Stomach (tissue), 9 donors: ENCODE measurements around the gene DDT. TPM values are rescaled to one million over a fixed set of nuclear protein-coding genes. Genes with fewer than 3 reads are reported as not detected.

Experiments
- DNase-seq, 2 donors: peaks; one replicate each; pipeline versions ENCODE4 v3.0.0 to v3.0.0-alpha.2; 2013 to 2019
- H3K27ac ChIP-seq, 5 donors: fragments of 200-600 bp in 4 of 5; sonication (generic) in 4 of 5; one replicate each; pipeline ENCODE4 v1.5.1; 2013 to 2019; ENCODE audit warnings: mild to moderate bottlenecking in 1 of 5, moderate library complexity in 1 of 5
- H3K27me3 ChIP-seq, 3 donors: fragments of 200-600 bp; sonication (generic); one replicate each; pipeline ENCODE4 v1.5.1; 2017 to 2019; ENCODE audit warnings: mixed run types in 1 of 3
- H3K36me3 ChIP-seq, 4 donors: fragments of 200-600 bp; sonication (generic); 1 replicate in 3 of 4; 2 replicates in 1 of 4; pipeline ENCODE4 v1.5.1; 2016 to 2019
- H3K4me1 ChIP-seq, 4 donors: fragments of 200-600 bp; sonication (generic); one replicate each; pipeline ENCODE4 v1.5.1; 2016 to 2019
- H3K4me3 ChIP-seq, 4 donors: fragments of 200-600 bp; sonication (generic) in 3 of 4; one replicate each; pipeline ENCODE4 v1.5.1; 2016 to 2019; ENCODE audit warnings: mild to moderate bottlenecking in 1 of 4
- H3K9me3 ChIP-seq, 4 donors: fragments of 200-600 bp; sonication (generic); one replicate each; pipeline ENCODE4 v1.5.1; 2016 to 2019
- EP300 ChIP-seq: sonication (generic); formaldehyde crosslinking; IDR thresholded peaks from one replicate; pipeline ENCODE4 v1.6.1; 2017; ENCODE audit warnings: antibody characterized with exemption
- POLR2A ChIP-seq, 4 donors: fragments of 450-650 bp; IDR thresholded peaks; one replicate each; pipeline ENCODE4 v1.6.1; 2016; ENCODE audit warnings: antibody characterized with exemption in 4 of 4, control low read depth in 2 of 4, mild to moderate bottlenecking in 1 of 4, moderate library complexity in 1 of 4
- POLR2AphosphoS5 ChIP-seq, 3 donors: sonication (generic); formaldehyde crosslinking; IDR thresholded peaks; one replicate each; pipeline ENCODE4 v1.6.1; 2016; ENCODE audit warnings: antibody characterized with exemption in 3 of 3
- WGBS, 5 donors: extraction: QIAGEN DNeasy Blood & Tissue Kit in 3 of 5; methylation state at CpG; one replicate each; pipeline versions ENCODE4 v1.1.5 to v1.1.7; 2013 to 2018; 5-methylcytosine and 5-hydroxymethylcytosine counted together
- intact Hi-C: fragments of 100-400 bp; cut with DNase I; formaldehyde crosslinking; loops from one replicate; pipeline ENCODE4 v1.15.1; 2023; ENCODE audit warnings: low total_unique reads
- polyA plus RNA-seq, 3 donors: library from polyadenylated mRNA; stranded (reverse); fragments of 200-250 nt; gene quantifications; one replicate each; pipeline ENCODE4 v1.2.3, GENCODE V29; 2013
- total RNA-seq, 5 donors: library from RNA; depleted of rRNA; stranded (reverse); fragments of >200 nt; gene quantifications; one replicate each; pipeline versions ENCODE4 v1.1.0 to v1.2.3, GENCODE V29; 2014 to 2016
- TF ChIP-seq, protein P1 (sequence below), 7 experiments: fragments of 450-650 bp in 4 of 7; fragments of 200-600 bp in 3 of 7; sonication (generic) in 3 of 7; IDR thresholded peaks; one replicate each; pipeline ENCODE4 v1.5.1; 2016 to 2019; ENCODE audit warnings: antibody characterized with exemption in 7 of 7, control low read depth in 2 of 7, mild to moderate bottlenecking in 1 of 7
- donor health status: healthy with polysubstance abuse.
- donor health status: Bipolar disorder and iron deficiency.
- donor health status: healthy.

The DDT gene
- total and polyA plus RNA-seq, 8 donors: 72.5 to 534 (median 285) TPM

GRCh38 chr22:23939017-23939357, 35.3 kb downstream of the DDT start:
- peak overlapping the region in 4 of 5 donors; percentile 30 to 52 (median 50) for H3K27ac ChIP-seq
- intact Hi-C loops: loop anchor here (5.0 kb wide), 1 partner anchor 68 kb away; the partner anchor contains the start of gene GSTT4
- WGBS, 5 donors: 53 to 84% (median 71%) methylated on average over 3 of the region's 3 CpGs
- H3K9me3 ChIP-seq: no peaks in the 10 kb centered on the region
- H3K4me1 ChIP-seq: peaks cover 0 to 15% (median 4%) of the 10 kb centered on the region in 4 donors
- no peaks in the 10 kb centered on the region for H3K36me3 ChIP-seq
- TF ChIP-seq, protein P1, sequence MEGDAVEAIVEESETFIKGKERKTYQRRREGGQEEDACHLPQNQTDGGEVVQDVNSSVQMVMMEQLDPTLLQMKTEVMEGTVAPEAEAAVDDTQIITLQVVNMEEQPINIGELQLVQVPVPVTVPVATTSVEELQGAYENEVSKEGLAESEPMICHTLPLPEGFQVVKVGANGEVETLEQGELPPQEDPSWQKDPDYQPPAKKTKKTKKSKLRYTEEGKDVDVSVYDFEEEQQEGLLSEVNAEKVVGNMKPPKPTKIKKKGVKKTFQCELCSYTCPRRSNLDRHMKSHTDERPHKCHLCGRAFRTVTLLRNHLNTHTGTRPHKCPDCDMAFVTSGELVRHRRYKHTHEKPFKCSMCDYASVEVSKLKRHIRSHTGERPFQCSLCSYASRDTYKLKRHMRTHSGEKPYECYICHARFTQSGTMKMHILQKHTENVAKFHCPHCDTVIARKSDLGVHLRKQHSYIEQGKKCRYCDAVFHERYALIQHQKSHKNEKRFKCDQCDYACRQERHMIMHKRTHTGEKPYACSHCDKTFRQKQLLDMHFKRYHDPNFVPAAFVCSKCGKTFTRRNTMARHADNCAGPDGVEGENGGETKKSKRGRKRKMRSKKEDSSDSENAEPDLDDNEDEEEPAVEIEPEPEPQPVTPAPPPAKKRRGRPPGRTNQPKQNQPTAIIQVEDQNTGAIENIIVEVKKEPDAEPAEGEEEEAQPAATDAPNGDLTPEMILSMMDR (IDR thresholded peaks at IDR 0.05): no peak
- TF ChIP-seq EP300: no peak
- no peak for TF ChIP-seq POLR2AphosphoS5 (IDR thresholded peaks at IDR 0.05)
- no peak for TF ChIP-seq POLR2A (IDR thresholded peaks at IDR 0.05)
- no peak overlapping the region for H3K4me3 ChIP-seq
- no peaks in the 10 kb centered on the region for H3K27me3 ChIP-seq
- DNase-seq: no peak

GRCh38 chr22:23938328-23939016, 35.8 kb downstream of the DDT start:
- intact Hi-C loops: loop anchor here (5.0 kb wide), 1 partner anchor 69 kb away; the partner anchor contains the start of gene GSTT4
- peak overlapping the region in 4 of 5 donors; percentile 30 to 52 (median 50) for H3K27ac ChIP-seq
- peak in 1 of 3 donors; percentile 62 for TF ChIP-seq POLR2AphosphoS5 (IDR thresholded peaks at IDR 0.05)
- TF ChIP-seq, protein P1 (IDR thresholded peaks at IDR 0.05): no peak
- 44 to 61% (median 50%) methylated on average over 5 of the region's 5 CpGs for WGBS, 5 donors
- peak in 1 of 2 donors; percentile 81 for DNase-seq
- H3K36me3 ChIP-seq: no peaks in the 10 kb centered on the region
- peaks cover 0 to 15% (median 4%) of the 10 kb centered on the region in 4 donors for H3K4me1 ChIP-seq
- no peaks in the 10 kb centered on the region for H3K9me3 ChIP-seq
- no peaks in the 10 kb centered on the region for H3K27me3 ChIP-seq
- H3K4me3 ChIP-seq: no peak overlapping the region

- Histone ChIP-seq H3K27me3 (no peaks in the 10 kb centered on the region), H3K4me1 (no peaks in the 10 kb centered on the region), H3K36me3 (peaks cover 27 to 76% (median 32%) of the 10 kb centered on the region in 4 donors), H3K27ac (no peak overlapping the region), H3K9me3 (peaks cover 0 to 19% (median 11%) of the 10 kb centered on the region in 4 donors), H3K4me3 (no peak overlapping the region)
- 73 to 80% (median 75%) methylated on average over 14 of the region's 14 CpGs for WGBS, 5 donors
- no peak for DNase-seq
- no peak for TF ChIP-seq EP300
- TF ChIP-seq, protein P1 (IDR thresholded peaks at IDR 0.05): no peak
- no peak for TF ChIP-seq POLR2AphosphoS5 (IDR thresholded peaks at IDR 0.05)
- TF ChIP-seq POLR2A (IDR thresholded peaks at IDR 0.05): no peak
- intact Hi-C loops: loop anchor here (5.0 kb wide), 1 partner anchor 46 kb away; the partner anchor contains the start of gene DDT
Observed at GRCh38 chr22:23926561-23926960, 47.7 kb downstream of the DDT start.

GRCh38 chr22:23925020-23925606, 49.1 kb downstream of the DDT start:
- TF ChIP-seq EP300 (no peak), POLR2AphosphoS5 (IDR thresholded peaks at IDR 0.05) (no peak), POLR2A (IDR thresholded peaks at IDR 0.05) (no peak)
- TF ChIP-seq, protein P1 (IDR thresholded peaks at IDR 0.05): no peak
- H3K27ac ChIP-seq: no peak overlapping the region
- peaks cover 27 to 82% (median 32%) of the 10 kb centered on the region in 4 donors for H3K36me3 ChIP-seq
- intact Hi-C loops: loop anchor here (5.0 kb wide), 1 partner anchor 47 kb away; the partner anchor contains the start of gene DDT
- 81 to 92% (median 91%) methylated on average over 5 to 6 of the region's 6 CpGs for WGBS, 5 donors
- no peaks in the 10 kb centered on the region for H3K27me3 ChIP-seq
- H3K4me3 ChIP-seq: no peak overlapping the region
- H3K4me1 ChIP-seq: no peaks in the 10 kb centered on the region
- H3K9me3 ChIP-seq: peaks cover 0 to 15% (median 11%) of the 10 kb centered on the region in 4 donors
- no peak for DNase-seq
